ENCODE results near the gene MARS1.
"Not testable (repeated sequence)": the region's sequence is repeated elsewhere in the genome, so short reads cannot be mapped to it uniquely, and the experiment has no call there.

MARS1 gene

DNA sequence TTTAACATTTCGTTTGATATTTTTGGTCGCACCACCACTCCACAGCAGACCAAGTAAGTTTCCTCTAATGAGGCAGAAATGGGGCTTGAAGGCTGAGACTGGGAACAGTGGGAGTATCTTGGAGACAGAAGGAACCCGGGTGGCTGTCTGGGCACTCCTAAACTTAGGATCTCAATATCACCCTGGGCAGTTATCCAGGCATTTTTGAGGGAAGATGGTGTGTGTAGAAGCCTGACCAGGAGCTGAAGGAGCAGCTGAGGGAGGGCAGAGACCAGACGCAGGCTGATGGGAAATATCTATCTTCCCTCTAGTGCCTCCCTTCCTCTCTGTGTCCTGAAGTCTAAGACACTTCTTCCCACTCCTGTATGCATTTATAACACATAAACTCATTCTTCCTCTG is 10.7 kb downstream of the MARS1 start:
- Histone ChIP-seq H3K27ac (replicated peaks) (no peak overlapping the region), H3K27me3 (ENCODE audit: insufficient read depth, poor library complexity, severe bottlenecking) (no peaks in the 10 kb centered on the region), H3K4me3 (replicated peaks; ENCODE audit: insufficient read depth, low read length) (no peak overlapping the region)
- TF ChIP-seq CTCF (IDR thresholded peaks at IDR 0.05; ENCODE audit: insufficient read depth, low read length): no peak
- TF ChIP-seq, protein P1, sequence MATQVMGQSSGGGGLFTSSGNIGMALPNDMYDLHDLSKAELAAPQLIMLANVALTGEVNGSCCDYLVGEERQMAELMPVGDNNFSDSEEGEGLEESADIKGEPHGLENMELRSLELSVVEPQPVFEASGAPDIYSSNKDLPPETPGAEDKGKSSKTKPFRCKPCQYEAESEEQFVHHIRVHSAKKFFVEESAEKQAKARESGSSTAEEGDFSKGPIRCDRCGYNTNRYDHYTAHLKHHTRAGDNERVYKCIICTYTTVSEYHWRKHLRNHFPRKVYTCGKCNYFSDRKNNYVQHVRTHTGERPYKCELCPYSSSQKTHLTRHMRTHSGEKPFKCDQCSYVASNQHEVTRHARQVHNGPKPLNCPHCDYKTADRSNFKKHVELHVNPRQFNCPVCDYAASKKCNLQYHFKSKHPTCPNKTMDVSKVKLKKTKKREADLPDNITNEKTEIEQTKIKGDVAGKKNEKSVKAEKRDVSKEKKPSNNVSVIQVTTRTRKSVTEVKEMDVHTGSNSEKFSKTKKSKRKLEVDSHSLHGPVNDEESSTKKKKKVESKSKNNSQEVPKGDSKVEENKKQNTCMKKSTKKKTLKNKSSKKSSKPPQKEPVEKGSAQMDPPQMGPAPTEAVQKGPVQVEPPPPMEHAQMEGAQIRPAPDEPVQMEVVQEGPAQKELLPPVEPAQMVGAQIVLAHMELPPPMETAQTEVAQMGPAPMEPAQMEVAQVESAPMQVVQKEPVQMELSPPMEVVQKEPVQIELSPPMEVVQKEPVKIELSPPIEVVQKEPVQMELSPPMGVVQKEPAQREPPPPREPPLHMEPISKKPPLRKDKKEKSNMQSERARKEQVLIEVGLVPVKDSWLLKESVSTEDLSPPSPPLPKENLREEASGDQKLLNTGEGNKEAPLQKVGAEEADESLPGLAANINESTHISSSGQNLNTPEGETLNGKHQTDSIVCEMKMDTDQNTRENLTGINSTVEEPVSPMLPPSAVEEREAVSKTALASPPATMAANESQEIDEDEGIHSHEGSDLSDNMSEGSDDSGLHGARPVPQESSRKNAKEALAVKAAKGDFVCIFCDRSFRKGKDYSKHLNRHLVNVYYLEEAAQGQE (IDR thresholded peaks at IDR 0.05; ENCODE audit: insufficient replicate concordance, low read depth): no peak
- DNase-seq (ENCODE audit: low read depth in 1 of 2, low spot score in 1 of 2): no peak

GRCh38 chr12:57500213-57500612 is 12.3 kb downstream of the MARS1 start:
- H3K4me3 ChIP-seq (replicated peaks; ENCODE audit: insufficient read depth, low read length): no peak overlapping the region
- TF ChIP-seq SPI1 (IDR thresholded peaks at IDR 0.05; ENCODE audit: borderline replicate concordance, low read depth) (no peak), GABPA (IDR thresholded peaks at IDR 0.05; ENCODE audit: low read depth) (no peak), POLR2AphosphoS5 (IDR thresholded peaks at IDR 0.05; ENCODE audit: low read depth) (no peak), CTCF (IDR thresholded peaks at IDR 0.05; ENCODE audit: insufficient read depth, low read length) (no peak)
- TF ChIP-seq, protein P1 (IDR thresholded peaks at IDR 0.05; ENCODE audit: insufficient replicate concordance, low read depth): no peak
- H3K27me3 ChIP-seq (ENCODE audit: insufficient read depth, poor library complexity, severe bottlenecking): no peaks in the 10 kb centered on the region

DNA sequence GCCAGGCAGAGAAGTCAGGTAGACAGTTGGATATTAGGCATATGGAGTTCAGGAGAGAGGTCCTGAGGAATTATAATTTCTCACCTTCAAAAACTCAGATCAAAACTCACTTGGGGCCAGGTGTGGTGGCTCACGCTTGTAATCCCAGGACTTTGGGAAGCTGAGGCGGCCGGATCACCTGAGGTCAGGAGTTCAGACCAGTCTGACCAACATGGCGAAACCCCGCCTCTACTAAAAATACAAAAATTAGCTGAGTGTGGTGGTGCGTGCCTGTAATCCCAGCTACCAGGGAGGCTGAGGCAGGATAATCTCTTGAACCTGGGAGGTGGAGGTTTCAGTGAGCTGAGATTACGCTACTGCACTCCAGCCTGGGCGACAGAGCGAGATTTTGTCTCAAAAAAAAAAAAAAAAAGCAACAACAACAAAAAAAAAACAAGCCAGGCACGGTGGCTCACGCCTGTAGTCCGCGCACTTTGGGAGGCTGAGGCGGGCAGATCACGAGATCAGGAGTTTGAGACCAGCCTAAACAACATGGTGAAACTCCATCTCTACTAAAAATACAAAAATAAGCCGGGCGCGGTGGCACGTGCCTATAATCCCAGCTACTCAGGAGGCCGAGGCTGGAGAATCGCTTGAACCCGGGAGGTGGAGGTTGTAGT is 14.6 kb downstream of the MARS1 start:
- H3K27ac ChIP-seq (replicated peaks); DNase-seq (ENCODE audit: low read depth in 1 of 2, low spot score in 1 of 2); H3K27me3 ChIP-seq (ENCODE audit: insufficient read depth, poor library complexity, severe bottlenecking); H3K4me3 ChIP-seq (replicated peaks; ENCODE audit: insufficient read depth, low read length): not testable (repeated sequence)

More at GRCh38 chr12:57500213-57500612, 12.3 kb downstream of the MARS1 start:
- no peak overlapping the region for H3K27ac ChIP-seq (replicated peaks)
- no peak for DNase-seq (ENCODE audit: low read depth in 1 of 2, low spot score in 1 of 2)

- DNase-seq (ENCODE audit: low read depth in 1 of 2, low spot score in 1 of 2); H3K27me3 ChIP-seq (ENCODE audit: insufficient read depth, poor library complexity, severe bottlenecking); H3K27ac ChIP-seq (replicated peaks); H3K4me3 ChIP-seq (replicated peaks; ENCODE audit: insufficient read depth, low read length): not testable (repeated sequence)
These were observed 18.7 kb downstream of the MARS1 start for GRCh38 chr12:57506541-57506940.

GRCh38 chr12:57507796-57508195 is 19.9 kb downstream of the MARS1 start:
- not testable (repeated sequence) for H3K4me3 ChIP-seq (replicated peaks; ENCODE audit: insufficient read depth, low read length); H3K27ac ChIP-seq (replicated peaks); DNase-seq (ENCODE audit: low read depth in 1 of 2, low spot score in 1 of 2); H3K27me3 ChIP-seq (ENCODE audit: insufficient read depth, poor library complexity, severe bottlenecking)

Measured in HL-60 (cell line).